WTC11 (cell line): ENCODE measurements around the gene NARS2. TPM values are rescaled to one million over a fixed set of nuclear protein-coding genes. Genes with fewer than 3 reads are reported as not detected.
A peak's percentile ranks its signal among the peaks of the same experiment; 100 is the strongest.

Experiments used
- ATAC-seq: fragments of 200-7000 bp; cut with Tn5 transposase; 2 replicates; pipeline ENCODE4 v1.10.0; 2021; ENCODE audit warnings: mild to moderate bottlenecking, moderate library complexity
- CTCF ChIA-PET: fragments of 300-600 bp; sonication (Branson Sonifier 250); formaldehyde crosslinking; loops from one replicate; lab custom pipeline; 2021; ENCODE audit warnings: antibody characterized with exemption; lab: Charles Lee
- POLR2A ChIA-PET: fragments of 350-600 bp; sonication (Branson Sonifier 250); formaldehyde crosslinking; loops from one replicate; lab custom pipeline; 2021; ENCODE audit warnings: antibody characterized with exemption; lab: Charles Lee
- DNase-seq: peaks from one replicate; pipeline ENCODE4 v3.0.0; 2021; ENCODE audit warnings: low spot score
- H3K27ac Mint-ChIP-seq: 2 replicates; pipeline ENCODE4 v1.8.0; 2021; ENCODE audit warnings: mixed read lengths
- H3K27me3 Mint-ChIP-seq: 2 replicates; pipeline ENCODE4 v1.8.0; 2021; ENCODE audit warnings: low read depth, mild to moderate bottlenecking, moderate library complexity, mixed read lengths
- H3K36me3 Mint-ChIP-seq: 2 replicates; pipeline ENCODE4 v1.8.0; 2021; ENCODE audit warnings: mixed read lengths
- H3K4me1 Mint-ChIP-seq: 2 replicates; pipeline ENCODE4 v1.8.0; 2022; ENCODE audit warnings: mixed read lengths
- H3K4me3 Mint-ChIP-seq: 2 replicates; pipeline ENCODE4 v1.8.0; 2021; ENCODE audit warnings: mild to moderate bottlenecking, moderate library complexity, mixed read lengths
- H3K9me3 Mint-ChIP-seq: 2 replicates; pipeline ENCODE4 v1.8.0; 2021; ENCODE audit warnings: mixed read lengths
- ATF1 ChIP-seq: sonication (generic); formaldehyde crosslinking; IDR thresholded peaks from 2 replicates; pipeline ENCODE4 v1.8.1; 2023; ENCODE audit warnings: mild to moderate bottlenecking, moderate library complexity, missing genetic modification reagents
- CREB1 ChIP-seq: sonication (generic); formaldehyde crosslinking; IDR thresholded peaks from 2 replicates; pipeline ENCODE4 v1.8.0; 2023; ENCODE audit warnings: mild to moderate bottlenecking, missing genetic modification reagents
- ETV6 ChIP-seq: sonication (generic); formaldehyde crosslinking; IDR thresholded peaks from 2 replicates; pipeline ENCODE4 v1.8.1; 2022; ENCODE audit warnings: mild to moderate bottlenecking, missing genetic modification reagents
- FOXJ3 ChIP-seq: sonication (generic); formaldehyde crosslinking; IDR thresholded peaks from 2 replicates; pipeline ENCODE4 v1.9.0; 2021; ENCODE audit warnings: missing genetic modification reagents, mild to moderate bottlenecking, borderline replicate concordance
- IRF2 ChIP-seq: sonication (generic); formaldehyde crosslinking; IDR thresholded peaks from 2 replicates; pipeline ENCODE4 v1.8.0; 2022; ENCODE audit warnings: low read depth, missing genetic modification reagents, borderline replicate concordance
- JAZF1 ChIP-seq: fragments of 250-450 bp; sonication (Bioruptor Pico); IDR thresholded peaks from 2 replicates; pipeline ENCODE4 v1.9.0; 2021; ENCODE audit warnings: moderate library complexity, mild to moderate bottlenecking, inconsistent platforms
- MXD4 ChIP-seq: fragments of 250-450 bp; sonication (Bioruptor Pico); IDR thresholded peaks from 2 replicates; pipeline ENCODE4 v1.8.0; 2021; ENCODE audit warnings: mild to moderate bottlenecking, moderate library complexity, borderline replicate concordance
- NFATC4 ChIP-seq: fragments of 250-450 bp; sonication (Bioruptor Pico); IDR thresholded peaks from 2 replicates; pipeline ENCODE4 v1.9.0; 2021; ENCODE audit warnings: mild to moderate bottlenecking
- total RNA-seq: library from RNA; stranded (reverse); gene quantifications from 3 replicates; pipeline ENCODE4 v1.2.3, GENCODE V29; 2021
- TF ChIP-seq, protein P1 (sequence below): sonication (generic); formaldehyde crosslinking; IDR thresholded peaks from 2 replicates; pipeline ENCODE4 v1.8.0; 2023; ENCODE audit warnings: missing genetic modification reagents
- TF ChIP-seq, protein P2 (sequence below): sonication (generic); formaldehyde crosslinking; conservative IDR thresholded peaks from 2 replicates; pipeline ENCODE4 v1.8.1; 2022; ENCODE audit warnings: mild to moderate bottlenecking, missing genetic modification reagents
- TF ChIP-seq, protein P3 (sequence below): fragments of 250-450 bp; sonication (Bioruptor Pico); conservative IDR thresholded peaks from 2 replicates; pipeline ENCODE4 v1.9.0; 2021; ENCODE audit warnings: mild to moderate bottlenecking
- TF ChIP-seq, protein P4 (sequence below): sonication (generic); formaldehyde crosslinking; conservative IDR thresholded peaks from 2 replicates; pipeline ENCODE4 v1.8.1; 2023; ENCODE audit warnings: mild to moderate bottlenecking, low read depth, missing genetic modification reagents, moderate library complexity
- TF ChIP-seq, protein P5 (sequence below): sonication (generic); formaldehyde crosslinking; IDR thresholded peaks from 2 replicates; pipeline ENCODE4 v1.8.0; 2023; ENCODE audit warnings: mild to moderate bottlenecking, missing genetic modification reagents
- TF ChIP-seq, protein P6 (sequence below): sonication (generic); formaldehyde crosslinking; IDR thresholded peaks from 2 replicates; pipeline ENCODE4 v1.8.0; 2023; ENCODE audit warnings: missing genetic modification reagents, mild to moderate bottlenecking, borderline replicate concordance
- TF ChIP-seq, protein P7 (sequence below): sonication (generic); formaldehyde crosslinking; IDR thresholded peaks from 2 replicates; pipeline ENCODE4 v1.8.1; 2023; ENCODE audit warnings: mild to moderate bottlenecking, missing genetic modification reagents, moderate library complexity

NARS2 gene
- total RNA-seq, 1 experiment from 2014 or later, result 36.4 TPM

DNA sequence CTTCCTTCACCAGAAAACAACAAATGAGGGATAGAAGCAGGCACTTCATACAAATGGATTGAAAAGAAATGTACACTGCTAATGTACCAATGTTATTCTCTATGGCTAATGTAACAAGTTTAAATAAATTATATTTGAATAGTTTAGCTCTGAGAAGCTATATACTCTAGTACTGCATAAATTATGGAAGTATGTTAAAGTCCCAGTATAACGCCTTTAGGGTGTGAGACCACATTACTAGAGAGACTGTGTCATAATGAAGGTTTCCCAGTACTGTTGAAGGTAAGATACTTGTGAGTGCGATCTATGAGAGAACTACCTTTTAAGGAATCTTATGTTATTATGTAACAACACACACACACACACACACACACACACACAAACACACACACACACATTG lies 117.2 kb downstream of the NARS2 start (continued):
- TF ChIP-seq, protein P1, sequence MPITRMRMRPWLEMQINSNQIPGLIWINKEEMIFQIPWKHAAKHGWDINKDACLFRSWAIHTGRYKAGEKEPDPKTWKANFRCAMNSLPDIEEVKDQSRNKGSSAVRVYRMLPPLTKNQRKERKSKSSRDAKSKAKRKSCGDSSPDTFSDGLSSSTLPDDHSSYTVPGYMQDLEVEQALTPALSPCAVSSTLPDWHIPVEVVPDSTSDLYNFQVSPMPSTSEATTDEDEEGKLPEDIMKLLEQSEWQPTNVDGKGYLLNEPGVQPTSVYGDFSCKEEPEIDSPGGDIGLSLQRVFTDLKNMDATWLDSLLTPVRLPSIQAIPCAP (CRISPR knock-in tag), result no peak
- TF ChIP-seq, protein P2, sequence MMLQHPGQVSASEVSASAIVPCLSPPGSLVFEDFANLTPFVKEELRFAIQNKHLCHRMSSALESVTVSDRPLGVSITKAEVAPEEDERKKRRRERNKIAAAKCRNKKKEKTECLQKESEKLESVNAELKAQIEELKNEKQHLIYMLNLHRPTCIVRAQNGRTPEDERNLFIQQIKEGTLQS (CRISPR knock-in tag), result no peak
- TF ChIP-seq JAZF1 (CRISPR knock-in tag), result no peak
- TF ChIP-seq, protein P3, sequence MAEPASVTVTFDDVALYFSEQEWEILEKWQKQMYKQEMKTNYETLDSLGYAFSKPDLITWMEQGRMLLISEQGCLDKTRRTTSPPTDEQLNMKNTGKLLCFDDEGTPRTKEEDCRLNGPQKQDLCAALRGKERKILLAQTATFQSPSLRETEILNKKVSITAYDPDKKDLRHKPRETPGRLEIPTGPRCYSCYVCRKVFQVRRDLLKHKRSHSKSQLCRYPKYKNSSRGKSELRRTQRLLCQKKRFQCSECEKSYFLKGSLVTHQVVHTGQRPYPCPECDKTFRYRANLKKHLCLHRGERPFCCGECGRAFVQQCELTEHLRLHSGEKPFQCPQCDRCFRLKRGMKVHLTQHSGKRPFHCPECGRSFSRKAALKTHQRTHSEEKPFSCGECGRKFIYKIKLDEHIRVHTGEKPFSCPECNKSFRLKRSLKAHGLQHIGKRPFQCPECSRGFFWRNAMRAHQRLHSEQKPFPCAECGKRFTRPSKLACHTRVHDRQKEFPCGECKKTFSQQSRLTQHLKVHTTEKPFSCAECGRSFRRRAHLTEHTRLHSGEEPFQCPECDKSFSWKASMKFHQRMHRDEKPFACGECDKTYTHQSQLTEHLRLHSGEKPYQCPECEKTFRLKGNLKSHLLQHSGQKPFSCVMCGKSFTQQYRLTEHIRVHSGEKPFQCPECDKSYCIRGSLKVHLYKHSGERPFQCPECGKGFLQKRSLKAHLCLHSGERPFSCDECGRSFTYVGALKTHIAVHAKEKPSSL (CRISPR knock-in tag), result no peak
- no peak for TF ChIP-seq CREB1 (CRISPR knock-in tag)
- TF ChIP-seq MXD4 (CRISPR knock-in tag), result no peak
- TF ChIP-seq ATF1 (CRISPR knock-in tag), result no peak
- TF ChIP-seq, protein P4, sequence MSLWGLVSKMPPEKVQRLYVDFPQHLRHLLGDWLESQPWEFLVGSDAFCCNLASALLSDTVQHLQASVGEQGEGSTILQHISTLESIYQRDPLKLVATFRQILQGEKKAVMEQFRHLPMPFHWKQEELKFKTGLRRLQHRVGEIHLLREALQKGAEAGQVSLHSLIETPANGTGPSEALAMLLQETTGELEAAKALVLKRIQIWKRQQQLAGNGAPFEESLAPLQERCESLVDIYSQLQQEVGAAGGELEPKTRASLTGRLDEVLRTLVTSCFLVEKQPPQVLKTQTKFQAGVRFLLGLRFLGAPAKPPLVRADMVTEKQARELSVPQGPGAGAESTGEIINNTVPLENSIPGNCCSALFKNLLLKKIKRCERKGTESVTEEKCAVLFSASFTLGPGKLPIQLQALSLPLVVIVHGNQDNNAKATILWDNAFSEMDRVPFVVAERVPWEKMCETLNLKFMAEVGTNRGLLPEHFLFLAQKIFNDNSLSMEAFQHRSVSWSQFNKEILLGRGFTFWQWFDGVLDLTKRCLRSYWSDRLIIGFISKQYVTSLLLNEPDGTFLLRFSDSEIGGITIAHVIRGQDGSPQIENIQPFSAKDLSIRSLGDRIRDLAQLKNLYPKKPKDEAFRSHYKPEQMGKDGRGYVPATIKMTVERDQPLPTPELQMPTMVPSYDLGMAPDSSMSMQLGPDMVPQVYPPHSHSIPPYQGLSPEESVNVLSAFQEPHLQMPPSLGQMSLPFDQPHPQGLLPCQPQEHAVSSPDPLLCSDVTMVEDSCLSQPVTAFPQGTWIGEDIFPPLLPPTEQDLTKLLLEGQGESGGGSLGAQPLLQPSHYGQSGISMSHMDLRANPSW (CRISPR knock-in tag), result no peak
- no peak for TF ChIP-seq ETV6 (CRISPR knock-in tag)

DNA sequence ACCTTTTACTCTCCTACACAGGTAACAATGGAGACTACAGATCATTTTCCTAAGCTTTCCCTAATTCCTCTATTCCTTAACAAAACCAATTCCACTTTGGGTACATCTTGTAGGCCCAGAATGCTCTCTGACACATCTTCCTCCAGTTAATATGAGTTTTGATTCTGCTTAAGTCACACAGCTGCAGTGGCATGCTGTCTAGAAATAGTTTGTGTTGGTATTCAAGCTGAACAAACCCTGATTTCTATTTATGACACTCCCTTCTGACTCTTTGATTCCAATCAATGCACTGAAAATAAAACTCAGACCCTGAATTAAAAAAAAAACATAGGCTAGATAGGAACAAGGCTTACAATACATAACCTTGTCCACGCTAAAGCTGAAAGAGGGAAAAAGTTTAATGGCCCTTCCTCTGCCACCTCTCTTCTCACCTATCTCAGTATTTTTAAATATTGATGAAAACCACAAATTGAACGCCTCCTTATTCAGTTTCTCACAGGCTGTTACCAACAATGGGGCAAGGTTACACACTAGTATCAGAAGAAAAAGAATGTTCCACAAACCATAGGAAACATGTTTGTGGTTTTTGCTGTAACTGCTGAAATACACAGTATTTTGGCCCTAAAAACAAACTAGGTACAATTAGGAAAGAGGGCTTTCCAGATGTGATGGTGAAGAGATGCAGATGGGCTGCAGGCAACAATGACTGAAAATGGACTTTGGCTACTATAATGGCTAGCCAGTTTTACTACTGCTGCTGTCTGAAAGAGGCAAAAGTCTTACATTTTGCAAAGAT lies 121.3 kb downstream of the NARS2 start:
- Mint-ChIP-seq H3K9me3 (no peaks in the 10 kb centered on the region), H3K4me3 (no peak overlapping the region), H3K27ac (no peak overlapping the region), H3K36me3 (0 out of 2 replicates have a peak, but pooled peaks cover 1% of the 10 kb centered on the region), H3K4me1 (no peaks in the 10 kb centered on the region), H3K27me3 (no peaks in the 10 kb centered on the region)
- DNase-seq (no peak), ATAC-seq (no peak)
- CTCF ChIA-PET, result no interaction called here
- no peak for TF ChIP-seq FOXJ3 (CRISPR knock-in tag)
- POLR2A ChIA-PET, result interaction anchor here (0.6 to 0.7 kb wide), 2 partner anchors 10 to 35 kb away, joined by 3 to 4 read pairs; no protein-coding TSS in a partner anchor

DNA sequence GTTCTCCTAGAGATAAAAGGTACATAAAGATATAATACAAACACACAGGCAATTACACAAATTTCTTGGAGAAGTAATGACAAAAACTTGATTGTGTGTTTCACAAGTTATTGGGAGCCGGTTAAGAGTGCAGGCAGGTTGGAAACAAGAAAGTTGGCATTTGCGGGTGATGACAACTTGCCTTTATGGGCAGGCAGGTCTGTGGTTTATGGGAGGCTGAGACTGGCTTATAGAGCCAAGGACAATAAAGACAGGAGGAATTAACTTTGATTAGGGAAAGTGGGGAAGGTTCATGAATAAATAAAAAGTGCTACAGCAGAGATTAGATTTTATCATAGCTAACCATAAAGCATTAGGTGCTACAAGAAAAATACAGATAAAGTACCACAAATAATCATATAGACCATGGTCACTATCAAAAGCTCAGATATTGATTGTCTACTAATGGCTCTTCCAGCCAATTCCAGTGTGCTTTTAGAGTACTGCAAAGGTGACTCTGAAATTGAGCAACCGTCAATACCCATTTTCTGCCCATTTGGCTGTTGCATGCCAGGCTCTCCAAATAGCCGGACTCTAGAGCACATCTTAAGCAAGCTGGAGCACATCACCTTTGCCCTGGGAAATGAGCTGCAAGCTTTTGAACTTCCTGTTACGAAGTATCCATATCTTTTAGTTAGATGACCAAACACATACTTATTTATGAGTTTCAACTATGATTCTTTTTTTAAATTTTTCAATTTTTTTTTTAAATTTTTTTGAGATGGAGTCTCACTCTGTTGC lies 123.1 kb downstream of the NARS2 start:
- no peak for DNase-seq
- Mint-ChIP-seq H3K4me3 (no peak overlapping the region), H3K9me3 (no peaks in the 10 kb centered on the region), H3K4me1 (no peaks in the 10 kb centered on the region), H3K36me3 (no peaks in the 10 kb centered on the region), H3K27ac (peak overlapping the region; percentile 47; the same call in 1 of the 2 replicates), H3K27me3 (no peaks in the 10 kb centered on the region)
- no peak for ATAC-seq
- POLR2A ChIA-PET, result no interaction called here
- CTCF ChIA-PET, result no interaction called here
- TF ChIP-seq, protein P5, sequence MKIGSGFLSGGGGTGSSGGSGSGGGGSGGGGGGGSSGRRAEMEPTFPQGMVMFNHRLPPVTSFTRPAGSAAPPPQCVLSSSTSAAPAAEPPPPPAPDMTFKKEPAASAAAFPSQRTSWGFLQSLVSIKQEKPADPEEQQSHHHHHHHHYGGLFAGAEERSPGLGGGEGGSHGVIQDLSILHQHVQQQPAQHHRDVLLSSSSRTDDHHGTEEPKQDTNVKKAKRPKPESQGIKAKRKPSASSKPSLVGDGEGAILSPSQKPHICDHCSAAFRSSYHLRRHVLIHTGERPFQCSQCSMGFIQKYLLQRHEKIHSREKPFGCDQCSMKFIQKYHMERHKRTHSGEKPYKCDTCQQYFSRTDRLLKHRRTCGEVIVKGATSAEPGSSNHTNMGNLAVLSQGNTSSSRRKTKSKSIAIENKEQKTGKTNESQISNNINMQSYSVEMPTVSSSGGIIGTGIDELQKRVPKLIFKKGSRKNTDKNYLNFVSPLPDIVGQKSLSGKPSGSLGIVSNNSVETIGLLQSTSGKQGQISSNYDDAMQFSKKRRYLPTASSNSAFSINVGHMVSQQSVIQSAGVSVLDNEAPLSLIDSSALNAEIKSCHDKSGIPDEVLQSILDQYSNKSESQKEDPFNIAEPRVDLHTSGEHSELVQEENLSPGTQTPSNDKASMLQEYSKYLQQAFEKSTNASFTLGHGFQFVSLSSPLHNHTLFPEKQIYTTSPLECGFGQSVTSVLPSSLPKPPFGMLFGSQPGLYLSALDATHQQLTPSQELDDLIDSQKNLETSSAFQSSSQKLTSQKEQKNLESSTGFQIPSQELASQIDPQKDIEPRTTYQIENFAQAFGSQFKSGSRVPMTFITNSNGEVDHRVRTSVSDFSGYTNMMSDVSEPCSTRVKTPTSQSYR (CRISPR knock-in tag), result no peak
- no peak for TF ChIP-seq NFATC4 (CRISPR knock-in tag)
- TF ChIP-seq, protein P6, sequence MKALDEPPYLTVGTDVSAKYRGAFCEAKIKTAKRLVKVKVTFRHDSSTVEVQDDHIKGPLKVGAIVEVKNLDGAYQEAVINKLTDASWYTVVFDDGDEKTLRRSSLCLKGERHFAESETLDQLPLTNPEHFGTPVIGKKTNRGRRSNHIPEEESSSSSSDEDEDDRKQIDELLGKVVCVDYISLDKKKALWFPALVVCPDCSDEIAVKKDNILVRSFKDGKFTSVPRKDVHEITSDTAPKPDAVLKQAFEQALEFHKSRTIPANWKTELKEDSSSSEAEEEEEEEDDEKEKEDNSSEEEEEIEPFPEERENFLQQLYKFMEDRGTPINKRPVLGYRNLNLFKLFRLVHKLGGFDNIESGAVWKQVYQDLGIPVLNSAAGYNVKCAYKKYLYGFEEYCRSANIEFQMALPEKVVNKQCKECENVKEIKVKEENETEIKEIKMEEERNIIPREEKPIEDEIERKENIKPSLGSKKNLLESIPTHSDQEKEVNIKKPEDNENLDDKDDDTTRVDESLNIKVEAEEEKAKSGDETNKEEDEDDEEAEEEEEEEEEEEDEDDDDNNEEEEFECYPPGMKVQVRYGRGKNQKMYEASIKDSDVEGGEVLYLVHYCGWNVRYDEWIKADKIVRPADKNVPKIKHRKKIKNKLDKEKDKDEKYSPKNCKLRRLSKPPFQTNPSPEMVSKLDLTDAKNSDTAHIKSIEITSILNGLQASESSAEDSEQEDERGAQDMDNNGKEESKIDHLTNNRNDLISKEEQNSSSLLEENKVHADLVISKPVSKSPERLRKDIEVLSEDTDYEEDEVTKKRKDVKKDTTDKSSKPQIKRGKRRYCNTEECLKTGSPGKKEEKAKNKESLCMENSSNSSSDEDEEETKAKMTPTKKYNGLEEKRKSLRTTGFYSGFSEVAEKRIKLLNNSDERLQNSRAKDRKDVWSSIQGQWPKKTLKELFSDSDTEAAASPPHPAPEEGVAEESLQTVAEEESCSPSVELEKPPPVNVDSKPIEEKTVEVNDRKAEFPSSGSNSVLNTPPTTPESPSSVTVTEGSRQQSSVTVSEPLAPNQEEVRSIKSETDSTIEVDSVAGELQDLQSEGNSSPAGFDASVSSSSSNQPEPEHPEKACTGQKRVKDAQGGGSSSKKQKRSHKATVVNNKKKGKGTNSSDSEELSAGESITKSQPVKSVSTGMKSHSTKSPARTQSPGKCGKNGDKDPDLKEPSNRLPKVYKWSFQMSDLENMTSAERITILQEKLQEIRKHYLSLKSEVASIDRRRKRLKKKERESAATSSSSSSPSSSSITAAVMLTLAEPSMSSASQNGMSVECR (CRISPR knock-in tag), result no peak
- TF ChIP-seq IRF2 (CRISPR knock-in tag), result no peak
- TF ChIP-seq, protein P7, sequence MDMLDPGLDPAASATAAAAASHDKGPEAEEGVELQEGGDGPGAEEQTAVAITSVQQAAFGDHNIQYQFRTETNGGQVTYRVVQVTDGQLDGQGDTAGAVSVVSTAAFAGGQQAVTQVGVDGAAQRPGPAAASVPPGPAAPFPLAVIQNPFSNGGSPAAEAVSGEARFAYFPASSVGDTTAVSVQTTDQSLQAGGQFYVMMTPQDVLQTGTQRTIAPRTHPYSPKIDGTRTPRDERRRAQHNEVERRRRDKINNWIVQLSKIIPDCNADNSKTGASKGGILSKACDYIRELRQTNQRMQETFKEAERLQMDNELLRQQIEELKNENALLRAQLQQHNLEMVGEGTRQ, result no peak
